Endodermal cell (in vitro differentiated cells): ENCODE data around the gene ASTN2. TPM values are rescaled to one million over a fixed set of nuclear protein-coding genes. Genes with fewer than 3 reads are reported as not detected.

ENCODE experiments used
- DNase-seq: peaks from one replicate; pipeline ENCODE4 v3.0.0-alpha.2; 2017
- H3K27ac ChIP-seq: 2 replicates; pipeline ENCODE4 v1.5.1; 2013; ENCODE audit warnings: mild to moderate bottlenecking, low read depth, low read length, moderate library complexity
- H3K27me3 ChIP-seq: 2 replicates; pipeline ENCODE4 v1.6.1; 2013; ENCODE audit warnings: mild to moderate bottlenecking, low read length, moderate library complexity; ENCODE audit not compliant: insufficient read depth, control insufficient read depth, poor library complexity, severe bottlenecking
- H3K36me3 ChIP-seq: 2 replicates; pipeline ENCODE4 v1.7.0; 2013; ENCODE audit warnings: mild to moderate bottlenecking, low read length, moderate library complexity; ENCODE audit not compliant: control insufficient read depth, insufficient read depth
- H3K4me1 ChIP-seq: one replicate; pipeline ENCODE4 v1.7.0; 2013; ENCODE audit warnings: low read length; ENCODE audit not compliant: control insufficient read depth, insufficient read depth
- H3K4me3 ChIP-seq: 2 replicates; pipeline ENCODE4 v1.5.1; 2013; ENCODE audit warnings: mild to moderate bottlenecking, low read length, moderate library complexity
- H3K9ac ChIP-seq: 2 replicates; pipeline ENCODE4 v1.6.1; 2013; ENCODE audit warnings: mild to moderate bottlenecking, low read length, moderate library complexity; ENCODE audit not compliant: poor library complexity, severe bottlenecking; ENCODE audit errors: extremely low read depth
- H3K9me3 ChIP-seq: 2 replicates; pipeline ENCODE4 v1.6.1; 2013; ENCODE audit warnings: mild to moderate bottlenecking, low read length, moderate library complexity; ENCODE audit not compliant: control insufficient read depth
- H3K27ac Mint-ChIP-seq: 2 replicates; pipeline ENCODE4 v1.8.0; 2020; ENCODE audit warnings: mixed read lengths
- H3K27me3 Mint-ChIP-seq: 2 replicates; pipeline ENCODE4 v1.8.0; 2021; ENCODE audit warnings: mild to moderate bottlenecking, mixed read lengths; ENCODE audit not compliant: insufficient read depth
- H3K36me3 Mint-ChIP-seq: 2 replicates; pipeline ENCODE4 v1.8.0; 2020; ENCODE audit warnings: low read depth, mixed read lengths
- H3K4me1 Mint-ChIP-seq: 2 replicates; pipeline ENCODE4 v1.8.0; 2020; ENCODE audit warnings: mixed read lengths
- H3K4me3 Mint-ChIP-seq: 2 replicates; pipeline ENCODE4 v1.8.0; 2020; ENCODE audit warnings: mild to moderate bottlenecking, moderate library complexity, mixed read lengths
- H3K9me3 Mint-ChIP-seq: 2 replicates; pipeline ENCODE4 v1.8.0; 2020; ENCODE audit warnings: mild to moderate bottlenecking, mixed read lengths
- CTCF ChIP-seq: fragments of 200-600 bp; sonication (generic); conservative IDR thresholded peaks from 2 replicates; pipeline ENCODE4 v1.5.0; 2021; ENCODE audit warnings: antibody characterized with exemption, mild to moderate bottlenecking
- WGBS, 2 experiments: methylation state at CpG; one replicate each; pipeline versions ENCODE4 v1.1.5 to v1.1.7; 2013; ENCODE audit warnings: missing lambda C conversion rate in 2 of 2, mixed read lengths in 1 of 2; ENCODE audit not compliant: insufficient coverage in 1 of 2, insufficient read length in 1 of 2; 5-methylcytosine and 5-hydroxymethylcytosine counted together
- total RNA-seq, 2 donors: library from RNA; stranded (reverse); fragmentation: NEBNext Ultra II Directional in 1 of 2; extraction: Animal tissue kit (Norgen Biotek cat#: 25700) in 1 of 2; gene quantifications; 2 replicates in 1 of 2; 3 replicates in 1 of 2; pipeline ENCODE4 v1.2.1, GENCODE V29; 2021

Gene ASTN2
- total RNA-seq, 2 donors from 2014 or later, result 8.9 to 10.4 TPM

GRCh38 chr9:116721944-116722343 is 692.9 kb downstream of the ASTN2 start:
- H3K4me1 Mint-ChIP-seq, result peaks cover 37% of the 10 kb centered on the region
- peaks cover 8% of the 10 kb centered on the region for H3K4me1 ChIP-seq
- H3K36me3 Mint-ChIP-seq, result no peaks in the 10 kb centered on the region
- no peak overlapping the region for H3K4me3 Mint-ChIP-seq
- no peak for DNase-seq
- no peak overlapping the region for H3K4me3 ChIP-seq
- TF ChIP-seq CTCF, result no peak
- H3K9me3 ChIP-seq, result peaks cover 6% of the 10 kb centered on the region
- H3K27ac Mint-ChIP-seq, result no peak overlapping the region
- no peaks in the 10 kb centered on the region for H3K36me3 ChIP-seq
- H3K9ac ChIP-seq, result no peak overlapping the region
- 45% methylated on average over 2 of the region's 2 CpGs; no CpG with 5 or more reads in 1 of the 2 experiments for WGBS, 2 experiments
- peaks cover 3% of the 10 kb centered on the region for H3K27me3 Mint-ChIP-seq
- H3K27me3 ChIP-seq, result no peaks in the 10 kb centered on the region
- H3K27ac ChIP-seq, result no peak overlapping the region
- H3K9me3 Mint-ChIP-seq, result peaks cover 2% of the 10 kb centered on the region

GRCh38 chr9:116721411-116721810 is 693.4 kb downstream of the ASTN2 start:
- H3K27me3 ChIP-seq, result no peaks in the 10 kb centered on the region
- no peaks in the 10 kb centered on the region for H3K36me3 ChIP-seq
- H3K4me3 ChIP-seq, result no peak overlapping the region
- H3K4me1 ChIP-seq, result peaks cover 8% of the 10 kb centered on the region
- no peaks in the 10 kb centered on the region for H3K36me3 Mint-ChIP-seq
- no peak overlapping the region for H3K27ac Mint-ChIP-seq
- peaks cover 40% of the 10 kb centered on the region for H3K4me1 Mint-ChIP-seq
- TF ChIP-seq CTCF, result no peak
- H3K9ac ChIP-seq, result no peak overlapping the region
- 93 to 95% methylated on average over 3 of the region's 3 CpGs for WGBS, 2 experiments
- H3K27ac ChIP-seq, result no peak overlapping the region
- no peak overlapping the region for H3K4me3 Mint-ChIP-seq
- H3K27me3 Mint-ChIP-seq, result no peaks in the 10 kb centered on the region
- peaks cover 2% of the 10 kb centered on the region for H3K9me3 Mint-ChIP-seq
- peaks cover 6% of the 10 kb centered on the region for H3K9me3 ChIP-seq
- DNase-seq, result peak; percentile 18

- Histone ChIP-seq H3K27ac (no peak overlapping the region), H3K4me1 (peaks cover 13% of the 10 kb centered on the region)
- H3K27ac Mint-ChIP-seq, result no peak overlapping the region
Measured at GRCh38 chr9:116720111-116720510, 694.7 kb downstream of the ASTN2 start.

More at GRCh38 chr9:116720111-116720510, 694.7 kb downstream of the ASTN2 start:
- H3K27me3 ChIP-seq, result no peaks in the 10 kb centered on the region
- Mint-ChIP-seq H3K9me3 (peaks cover 2% of the 10 kb centered on the region), H3K4me3 (no peak overlapping the region), H3K36me3 (no peaks in the 10 kb centered on the region), H3K4me1 (peaks cover 53% of the 10 kb centered on the region), H3K27me3 (no peaks in the 10 kb centered on the region)
- DNase-seq, result peak; percentile 1
- no peaks in the 10 kb centered on the region for H3K36me3 ChIP-seq
- peak overlapping the region; percentile 15 for H3K4me3 ChIP-seq
- peaks cover 6% of the 10 kb centered on the region for H3K9me3 ChIP-seq
- H3K9ac ChIP-seq, result no peak overlapping the region
- no peak for TF ChIP-seq CTCF
- WGBS, 2 experiments, result 40 to 85% methylated on average over 1 to 2 of the region's 2 CpGs
